ENCODE data around the gene PAQR7. TPM values are rescaled to one million over a fixed set of nuclear protein-coding genes. Genes with fewer than 3 reads are reported as not detected.

Gene PAQR7
- total RNA-seq, 1 experiment from 2014 or later = 7.9 TPM

DNA sequence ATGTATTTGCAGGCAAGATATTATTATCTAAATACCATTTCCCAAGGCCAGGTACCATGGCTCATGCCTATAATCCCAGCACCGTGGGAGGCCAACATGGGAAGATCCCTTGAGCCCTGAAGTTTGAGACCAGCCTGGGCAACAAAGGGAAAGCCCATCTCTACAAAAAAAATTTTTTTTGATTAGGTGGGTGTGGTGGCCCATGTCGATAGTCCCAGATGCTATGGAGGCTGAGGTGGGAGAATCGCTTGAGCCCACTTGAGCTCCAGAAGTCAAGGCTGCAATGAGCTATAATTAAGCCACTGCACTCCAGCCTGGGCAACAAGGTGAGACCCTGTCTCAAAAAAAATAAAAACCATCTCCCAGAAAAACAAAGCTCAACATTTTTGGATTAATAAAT, 28.5 kb upstream of the PAQR7 start:
- no peak for DNase-seq (ENCODE audit: low read depth)

DNA sequence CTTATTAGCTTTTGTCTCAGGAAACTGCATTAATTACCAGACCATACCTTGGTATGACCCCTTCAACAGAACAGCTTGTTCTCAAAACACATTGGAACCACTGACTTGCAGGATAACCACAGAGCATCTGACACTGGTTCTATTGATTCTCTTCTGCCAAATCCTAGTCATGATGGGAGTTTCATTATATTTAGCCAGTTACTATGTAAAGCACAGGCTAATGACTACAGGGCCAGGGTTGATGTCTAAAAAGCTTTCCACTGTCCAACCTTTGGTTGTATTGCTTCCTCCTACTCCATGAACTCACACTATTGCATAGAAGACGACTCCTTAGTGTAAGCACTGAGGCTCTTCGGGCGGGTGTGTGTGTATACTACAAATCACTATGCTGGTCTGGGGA, 27.0 kb upstream of the PAQR7 start:
- no peak for DNase-seq (ENCODE audit: low read depth)

DNA sequence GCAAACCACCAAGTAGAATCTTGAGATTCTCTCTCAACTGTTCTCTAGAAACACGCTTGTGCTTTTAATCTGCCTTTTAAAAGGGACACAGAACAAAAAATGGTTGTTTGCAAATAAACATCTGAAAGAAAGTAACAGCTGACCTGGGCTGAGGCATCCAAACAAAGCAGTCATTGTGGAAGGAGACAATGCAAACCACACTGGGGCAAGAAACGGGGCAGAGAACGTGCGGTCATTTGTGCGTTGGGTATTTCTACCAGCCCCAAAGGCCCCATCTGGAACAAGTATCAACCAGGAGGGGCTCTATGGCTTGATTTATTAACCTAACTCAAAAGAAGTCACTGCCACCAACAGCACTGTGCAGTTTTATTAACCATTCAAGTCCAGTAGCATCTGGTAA, 24.7 kb upstream of the PAQR7 start:
- DNase-seq (ENCODE audit: low read depth) = no peak

DNA sequence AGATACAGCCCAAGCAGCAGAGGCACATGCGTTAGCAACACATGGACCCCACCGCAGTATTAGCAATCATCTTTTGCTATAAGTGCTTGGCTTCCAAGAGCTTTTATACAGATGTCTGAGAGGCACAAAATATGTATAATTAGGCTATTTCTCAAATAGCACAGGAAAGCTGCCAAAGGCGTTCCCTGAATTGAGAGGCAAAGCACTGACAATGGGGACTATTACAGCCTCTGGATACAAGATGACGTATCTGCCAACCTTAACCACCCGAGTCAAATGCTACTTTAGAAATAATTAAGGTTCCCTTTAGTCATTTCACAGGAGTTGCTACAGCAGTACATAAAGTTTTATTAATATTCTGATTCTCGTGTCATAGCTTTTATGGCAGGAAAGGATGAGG, 24.3 kb upstream of the PAQR7 start:
- DNase-seq (ENCODE audit: low read depth) = no peak

DNA sequence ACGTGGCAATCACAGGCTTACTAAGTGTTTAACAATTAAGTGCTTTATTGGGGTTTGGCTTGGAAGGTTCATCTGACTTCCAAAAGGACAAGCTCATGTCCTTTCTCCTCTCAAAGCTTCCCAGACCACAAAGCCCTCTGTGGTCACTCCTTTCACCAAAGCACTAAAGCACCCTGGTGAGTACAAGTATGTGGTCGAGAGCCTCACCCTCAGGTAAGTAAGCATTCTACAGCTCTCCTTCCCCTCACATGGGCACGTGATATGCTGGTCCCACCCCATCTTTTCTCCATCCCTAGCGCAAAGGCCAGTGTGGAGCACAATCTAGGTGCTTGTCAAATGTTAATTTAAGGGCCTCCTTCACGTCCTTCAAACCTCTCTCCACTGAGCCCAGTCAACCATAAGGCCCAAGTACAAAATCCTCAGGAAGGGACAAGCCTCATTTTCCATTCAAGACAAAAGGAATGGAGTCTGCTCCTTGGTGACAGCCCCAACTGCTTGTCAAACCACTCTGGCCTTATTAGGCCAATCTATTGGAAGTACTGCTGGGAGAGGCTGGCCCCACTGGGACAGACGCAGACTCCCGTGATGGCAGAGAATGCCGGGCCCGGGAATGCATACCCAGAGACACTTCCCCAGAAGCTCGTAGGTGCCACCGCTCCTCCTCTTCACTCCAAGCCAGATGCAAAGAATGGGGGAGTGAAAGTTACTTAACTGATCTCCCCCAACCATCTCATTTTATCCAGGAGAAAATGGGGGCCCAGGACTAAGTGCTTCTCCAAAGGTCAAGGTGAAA, 22.9 kb upstream of the PAQR7 start:
- no peak for DNase-seq (ENCODE audit: low read depth)

DNA sequence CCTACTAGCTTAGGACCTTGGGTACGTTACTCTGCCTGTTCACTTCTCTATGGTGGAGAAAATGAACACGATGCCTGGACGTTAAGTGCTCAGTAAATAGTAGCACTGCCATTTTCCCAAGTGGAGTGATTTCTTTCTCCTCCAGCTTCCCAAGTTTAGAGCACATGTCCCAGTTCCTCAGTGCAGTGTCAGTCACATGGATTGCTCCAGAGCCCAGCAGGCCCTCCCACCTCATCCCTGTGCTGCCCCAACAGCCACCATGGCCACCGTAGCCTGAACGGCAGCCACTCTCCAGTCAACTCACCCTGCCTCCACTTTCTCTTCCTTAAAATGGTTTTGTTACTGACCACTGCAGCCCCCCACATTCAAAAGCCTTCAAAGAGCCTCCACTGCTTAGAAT, 22.2 kb upstream of the PAQR7 start:
- no peak for DNase-seq (ENCODE audit: low read depth)

DNA sequence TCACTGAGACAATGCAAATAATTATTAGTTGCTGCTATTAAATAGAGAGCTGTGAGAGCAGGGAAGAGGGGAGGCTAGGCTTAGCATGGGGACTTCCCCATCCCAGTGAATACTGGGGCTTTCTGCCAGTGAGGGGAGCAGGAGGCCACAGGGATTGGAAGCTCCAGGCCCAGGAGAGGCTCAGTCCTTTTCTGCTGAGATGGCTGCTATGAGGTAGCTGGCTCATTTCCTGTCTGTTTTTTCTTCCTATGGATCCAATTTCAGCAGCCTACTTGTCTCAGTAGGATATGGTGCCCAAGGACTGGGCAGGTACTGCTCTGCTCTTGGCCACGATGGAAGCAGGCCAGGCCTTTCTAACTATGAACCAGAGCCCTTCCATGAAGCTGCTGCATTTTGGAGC, 20.8 kb upstream of the PAQR7 start:
- peak; percentile 75 for DNase-seq (ENCODE audit: low read depth)

DNA sequence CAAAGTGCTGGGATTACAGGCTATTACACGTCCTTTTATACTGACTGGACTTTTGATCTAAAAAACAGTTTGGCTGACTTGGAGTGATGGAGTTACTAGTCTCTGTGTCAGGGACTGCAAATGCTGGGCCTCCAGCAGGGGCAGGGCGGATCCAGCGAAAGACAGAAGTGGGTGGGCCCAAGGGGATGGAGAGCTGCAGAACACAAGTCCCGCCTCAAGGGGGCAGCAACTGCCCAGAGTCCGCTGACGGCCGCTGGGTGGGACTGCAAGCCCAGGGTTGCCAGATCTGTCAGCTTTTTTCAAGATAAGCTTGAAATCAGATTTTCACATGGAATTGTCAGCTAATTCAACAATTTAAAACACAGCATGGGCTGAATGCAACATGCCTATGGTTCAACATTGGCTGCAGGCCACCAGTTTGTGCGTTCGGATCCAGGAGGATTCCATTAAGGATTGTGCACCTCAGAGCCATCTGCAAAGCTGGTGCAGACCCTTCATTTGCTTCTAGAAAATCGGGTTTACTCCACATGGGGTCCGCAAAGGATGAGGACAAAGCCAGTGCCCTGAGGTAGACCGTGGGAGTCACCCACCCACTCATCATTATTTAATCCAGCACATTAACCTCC, 20.0 kb upstream of the PAQR7 start:
- DNase-seq (ENCODE audit: low read depth) = peak; percentile 93

DNA sequence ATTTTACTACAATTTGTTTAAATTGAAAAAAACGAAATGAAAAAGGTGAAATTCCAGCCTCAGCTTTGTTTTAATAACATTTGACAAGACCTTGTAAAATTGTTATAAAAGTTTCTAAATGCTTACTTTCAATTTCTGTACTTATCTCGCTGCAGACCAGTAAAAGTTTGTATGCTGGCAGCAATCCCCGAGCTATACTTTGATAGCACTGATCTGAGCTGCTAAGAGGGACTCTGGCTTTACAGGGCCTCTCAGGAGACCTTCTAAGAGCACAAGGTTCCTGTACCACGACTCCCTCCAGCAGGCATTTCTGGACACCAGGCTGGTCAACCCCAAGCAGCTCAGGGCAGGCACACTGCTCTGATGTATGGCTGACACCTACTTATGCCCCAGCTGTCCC, 17.6 kb upstream of the PAQR7 start:
- no peak for DNase-seq (ENCODE audit: low read depth)

DNA sequence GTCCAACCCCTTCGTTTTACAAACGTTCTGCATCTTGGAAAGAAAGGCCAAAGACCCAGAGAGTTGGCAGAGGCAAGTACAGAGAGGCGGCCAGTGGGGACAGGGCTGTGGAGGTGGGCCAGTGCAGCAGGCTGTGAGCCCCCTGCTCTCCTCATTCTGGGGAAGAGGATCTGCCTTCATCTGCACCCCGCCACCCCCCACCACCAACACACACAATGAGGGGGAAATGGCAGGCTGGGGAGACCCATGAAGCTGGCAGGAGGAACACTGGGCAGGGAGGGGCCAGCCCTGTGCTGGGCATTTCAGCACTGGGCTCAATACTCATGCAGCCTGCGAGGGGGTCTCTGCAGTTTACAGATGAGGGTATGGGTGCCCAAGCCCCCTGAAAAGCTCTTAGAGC, 16.1 kb upstream of the PAQR7 start:
- DNase-seq (ENCODE audit: low read depth) = no peak

DNA sequence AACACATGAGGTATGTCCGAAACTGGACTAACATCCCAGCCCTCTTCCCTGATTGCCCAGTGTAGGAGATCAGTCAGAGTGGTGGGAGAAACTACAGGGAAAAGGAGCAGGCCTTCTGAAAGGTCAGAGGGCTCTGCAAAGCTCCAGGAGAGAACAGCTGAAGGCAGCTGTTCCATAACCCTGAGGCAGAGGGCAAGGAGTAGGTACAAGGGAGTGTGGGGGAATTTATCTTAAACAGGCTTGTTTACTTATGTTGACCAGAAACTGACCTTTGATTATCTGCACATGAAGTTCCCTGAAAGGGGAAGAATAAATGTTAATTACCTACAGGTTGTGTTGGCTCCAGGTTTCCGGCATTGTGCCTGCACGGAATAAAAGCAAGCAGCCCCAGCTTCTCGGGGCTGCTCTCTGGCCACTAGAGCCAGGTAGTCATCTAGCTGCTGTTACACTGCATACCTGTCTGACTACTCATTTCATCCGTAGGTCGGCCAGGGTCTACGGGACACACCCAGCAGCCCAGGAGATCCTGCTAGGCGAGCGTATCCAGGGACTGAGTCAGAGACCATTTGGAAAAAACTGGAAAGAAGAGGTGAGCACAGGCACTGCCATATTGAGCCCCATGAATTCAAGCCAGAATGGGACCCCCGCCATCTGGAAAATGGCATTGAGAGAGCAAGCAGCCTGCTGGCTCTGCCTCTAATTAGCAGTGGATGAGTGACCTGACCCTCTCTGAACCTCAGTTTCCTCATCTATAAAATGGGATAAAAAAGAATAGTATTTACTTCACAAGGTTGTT, 14.9 kb upstream of the PAQR7 start:
- DNase-seq (ENCODE audit: low read depth) = peak; percentile 78

DNA sequence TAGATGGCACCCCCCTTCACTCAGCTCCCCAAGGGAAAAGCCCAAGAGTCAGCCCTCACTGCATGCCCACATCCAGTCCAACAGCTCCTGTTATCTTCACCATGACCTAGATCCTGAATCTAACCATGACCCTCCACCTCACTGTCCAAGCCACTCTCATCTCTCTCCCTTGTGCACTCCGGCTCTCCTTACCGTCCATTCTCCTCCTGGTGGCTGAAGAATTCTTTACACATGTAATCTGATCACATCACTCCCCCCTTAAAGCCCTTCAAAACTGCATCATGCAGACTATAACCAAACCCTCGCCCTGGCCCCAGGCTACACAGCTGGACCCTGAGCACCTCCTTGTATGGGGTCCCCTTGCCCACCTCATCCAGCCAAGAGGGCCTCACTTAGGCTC, 14.0 kb upstream of the PAQR7 start:
- no peak for DNase-seq (ENCODE audit: low read depth)

DNA sequence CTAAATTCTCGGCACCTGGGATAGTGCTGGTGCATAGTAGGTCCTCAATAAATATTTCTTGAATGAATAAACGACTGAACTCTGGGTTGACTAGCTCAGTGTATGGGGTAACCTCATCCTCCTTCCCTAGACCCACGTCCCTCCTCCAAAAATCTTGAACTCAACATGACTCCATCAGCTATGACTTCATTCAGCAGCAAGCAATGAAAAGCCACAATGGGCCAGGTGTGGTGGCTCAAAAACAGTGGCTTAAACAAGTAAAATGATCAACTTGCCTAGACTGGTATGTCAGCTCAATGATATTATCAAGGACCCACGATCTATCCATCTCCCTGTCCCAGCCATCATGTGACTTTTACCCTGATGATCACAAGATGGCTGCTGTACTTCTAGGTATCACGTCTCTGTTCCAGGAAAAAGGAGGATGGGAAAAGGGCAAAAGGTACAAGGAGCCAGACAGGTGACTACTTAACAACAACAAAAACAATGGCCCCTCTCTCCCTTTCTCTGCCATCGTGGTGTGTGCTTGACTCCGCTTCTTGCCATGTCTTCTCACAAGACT, 13.0 kb upstream of the PAQR7 start:
- DNase-seq (ENCODE audit: low read depth) = no peak

DNA sequence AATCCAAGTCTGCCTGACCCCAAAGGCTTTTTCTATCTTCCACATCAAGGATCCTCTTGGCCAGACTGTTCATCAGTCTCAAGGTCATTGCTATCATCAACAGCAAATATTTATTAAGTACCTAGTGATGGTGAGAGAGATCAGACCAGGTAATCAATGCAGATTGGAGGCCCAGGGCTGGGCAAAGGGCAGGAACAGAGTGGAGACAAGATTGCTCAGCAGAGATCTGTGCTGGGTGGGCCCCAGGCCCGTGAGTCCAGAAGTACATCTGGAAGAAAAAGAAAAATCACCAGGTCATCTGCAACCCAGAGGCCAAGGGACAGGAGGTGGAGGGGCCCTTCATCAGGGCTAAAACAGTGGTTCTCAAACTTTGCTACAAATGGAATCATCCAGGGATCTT, 10.1 kb upstream of the PAQR7 start:
- no peak for DNase-seq (ENCODE audit: low read depth)

DNA sequence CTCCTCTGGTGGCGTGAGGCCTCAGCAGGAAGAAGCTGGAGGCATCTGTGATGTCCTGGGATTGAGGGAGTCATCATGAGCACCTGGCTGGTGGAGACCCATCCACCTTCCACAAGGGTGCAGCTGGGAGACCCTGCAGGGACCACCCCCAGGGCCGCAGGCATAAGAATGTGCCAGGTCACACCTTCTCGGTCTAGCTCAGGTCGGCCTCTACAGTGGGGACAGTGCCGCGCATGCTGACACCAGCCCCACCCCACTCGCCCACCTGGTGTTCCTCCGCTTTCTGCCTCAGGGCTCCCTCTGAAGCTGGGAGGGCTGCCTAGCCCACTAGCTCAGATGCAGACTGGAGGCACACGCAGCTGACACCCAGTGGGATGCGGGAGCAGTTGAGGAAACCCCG, 5.8 kb upstream of the PAQR7 start:
- DNase-seq (ENCODE audit: low read depth) = no peak

DNA sequence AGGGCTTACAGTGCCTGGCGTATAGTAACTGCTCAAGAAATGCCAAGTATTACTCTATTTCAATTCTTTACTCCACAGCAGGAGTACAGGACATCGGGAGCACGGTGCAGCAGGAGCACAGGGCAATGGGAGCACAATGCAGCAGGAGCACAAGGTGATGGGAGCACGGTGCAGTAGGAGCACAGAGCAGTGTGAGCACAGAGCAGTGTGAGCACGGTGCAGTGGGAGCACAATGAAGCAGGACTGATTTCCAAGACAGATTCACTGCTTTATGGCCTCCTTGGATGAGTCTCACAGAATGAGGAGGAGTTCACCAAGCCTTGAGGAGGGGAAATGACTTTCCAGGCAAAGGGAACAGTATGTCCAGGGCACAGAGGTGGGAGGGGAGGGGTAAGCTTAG, 5.0 kb upstream of the PAQR7 start:
- DNase-seq (ENCODE audit: low read depth) = no peak

DNA sequence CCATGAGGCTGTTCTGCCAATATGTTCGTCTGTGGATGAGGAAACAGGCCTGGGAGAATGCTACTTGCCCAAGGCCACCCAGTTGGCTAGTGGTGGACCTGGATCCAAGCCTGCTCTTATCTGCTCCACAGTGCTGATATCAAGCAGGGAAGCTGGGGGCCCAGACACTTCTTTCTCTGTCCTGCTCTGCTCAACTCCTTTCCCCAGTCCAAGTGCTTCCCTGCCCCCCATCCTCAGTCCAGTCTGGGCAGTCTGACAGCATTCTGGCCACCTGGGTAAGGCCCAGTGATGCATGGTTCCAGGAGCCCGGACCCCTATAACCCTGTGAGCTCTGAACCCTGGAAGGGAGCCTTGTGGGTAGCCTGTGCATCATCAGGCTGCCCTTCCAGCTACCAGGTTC, 4.2 kb upstream of the PAQR7 start:
- no peak for DNase-seq (ENCODE audit: low read depth)

DNA sequence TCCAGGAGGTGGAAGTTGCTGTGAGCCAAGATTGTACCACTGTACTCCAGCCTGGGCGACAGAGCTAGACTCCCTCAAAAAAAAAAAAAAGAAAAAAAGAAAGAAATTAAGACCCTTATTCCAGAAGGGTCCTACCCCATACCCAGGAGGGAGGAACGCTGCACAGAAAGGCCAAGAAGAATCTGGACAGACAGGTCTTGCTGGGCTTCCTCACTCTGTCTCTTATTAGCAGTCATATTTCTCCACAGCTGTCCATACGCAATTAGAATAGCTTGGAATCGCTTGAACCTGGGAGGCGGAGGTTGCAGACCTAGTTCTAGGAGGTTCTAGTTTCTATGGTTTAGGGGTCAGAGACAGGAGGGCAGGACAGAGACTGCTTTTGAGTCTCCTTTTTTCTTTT, 3.2 kb upstream of the PAQR7 start:
- DNase-seq (ENCODE audit: low read depth) = no peak

DNA sequence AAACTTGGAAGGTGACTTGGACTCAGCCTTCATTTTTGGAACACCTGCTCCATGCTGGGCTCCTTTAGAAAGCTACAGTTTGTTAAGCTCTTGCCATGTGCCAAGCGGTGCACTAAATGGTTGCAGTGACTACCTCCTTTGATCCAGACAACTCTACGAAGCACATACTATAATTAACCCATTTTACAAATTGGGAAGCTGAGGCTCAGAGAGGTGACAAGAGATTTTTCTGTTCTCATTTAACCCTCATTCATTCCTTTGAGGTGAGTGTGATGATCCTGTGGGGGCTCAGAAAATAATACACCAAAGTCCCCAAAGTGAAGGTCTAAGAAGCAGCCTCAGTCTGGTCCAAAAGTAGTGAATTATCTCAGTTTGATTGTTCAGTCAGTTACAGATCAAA, 1.6 kb upstream of the PAQR7 start:
- DNase-seq (ENCODE audit: low read depth) = no peak

DNA sequence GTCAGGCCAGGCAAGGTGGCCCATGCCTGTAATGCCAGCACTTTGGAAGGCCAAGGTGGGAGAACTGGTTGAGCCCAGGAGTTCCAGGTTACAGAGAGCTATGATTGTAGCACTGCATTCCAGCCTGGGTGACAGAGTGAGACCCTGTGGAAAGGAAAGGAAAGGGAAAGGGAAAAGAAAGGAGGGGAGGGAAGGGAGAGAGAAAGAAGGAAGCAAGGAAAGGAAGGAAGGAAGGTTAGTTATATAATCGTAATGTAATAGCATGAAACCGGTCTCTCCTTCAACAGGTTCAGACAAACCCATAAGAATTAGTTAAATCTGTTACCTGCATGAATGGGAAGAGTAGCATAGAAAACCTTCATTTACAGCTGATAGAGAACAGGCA, 1.2 kb upstream of the PAQR7 start:
- no peak for DNase-seq (ENCODE audit: low read depth)

DNA sequence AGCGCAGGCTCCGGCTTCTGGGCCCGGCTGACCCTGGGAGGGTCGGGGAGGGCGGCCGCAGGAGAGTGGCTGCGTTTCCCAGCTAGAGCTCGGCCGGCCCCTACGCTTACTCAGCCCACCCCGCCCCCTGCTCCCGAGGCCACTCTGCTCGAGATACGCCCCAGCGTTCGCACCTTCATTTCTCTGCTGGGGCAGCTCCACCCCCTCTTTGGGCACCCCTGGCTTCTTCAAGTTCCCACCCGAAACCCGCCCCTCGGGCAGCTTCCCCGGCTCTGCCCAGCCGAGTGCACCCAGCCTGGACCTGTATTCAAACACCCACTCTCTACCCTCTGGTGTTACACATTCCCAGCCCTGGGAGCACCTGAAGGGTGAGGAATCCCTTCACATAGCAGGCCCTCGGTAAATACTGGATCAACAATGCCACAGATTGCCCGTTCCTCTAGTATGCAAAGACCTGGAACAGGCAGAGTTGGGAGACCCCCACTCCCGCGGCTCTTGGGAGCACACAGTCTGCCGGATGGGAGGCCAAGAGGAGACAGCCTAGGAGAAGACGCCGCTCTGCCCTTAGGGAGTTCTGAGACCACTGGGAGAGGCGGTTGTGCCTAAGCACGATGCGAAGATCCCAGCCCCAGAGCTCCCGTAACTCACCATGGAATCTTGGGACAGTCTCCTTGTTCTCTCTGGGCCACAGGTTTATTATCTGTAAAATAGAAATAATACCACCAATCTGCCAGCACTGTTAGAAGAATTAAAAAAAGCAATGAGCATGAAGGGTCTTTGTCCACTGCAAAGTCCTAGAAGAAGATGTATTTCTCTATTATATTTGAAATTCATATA, 566 bp upstream of the PAQR7 start:
- no peak for DNase-seq (ENCODE audit: low read depth)

DNA sequence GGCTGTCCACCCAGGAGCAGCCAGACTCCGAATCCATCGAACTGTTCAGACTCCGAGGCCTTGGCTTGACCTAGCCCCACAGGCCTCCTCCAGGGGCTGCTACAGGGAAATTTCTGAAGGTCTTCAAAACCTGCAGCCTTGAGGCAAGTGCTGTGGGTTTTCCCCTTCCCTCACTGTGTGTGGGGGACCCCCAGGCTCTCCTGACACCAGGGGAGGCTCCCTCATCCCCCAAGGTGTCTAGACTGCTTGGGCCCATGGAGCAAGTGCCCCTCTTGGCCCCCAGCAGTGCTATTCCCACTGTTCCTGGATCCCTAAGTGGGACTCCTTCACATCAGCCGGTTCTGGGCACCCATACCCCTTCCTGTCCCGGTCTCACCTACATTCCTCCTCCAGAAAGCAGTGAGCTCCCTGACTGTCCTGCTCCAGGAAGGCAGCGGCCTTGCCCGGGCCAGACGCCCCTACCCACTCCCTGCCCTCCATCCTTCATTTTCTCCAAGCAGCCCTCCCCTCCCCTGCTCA, 814 bp downstream of the PAQR7 start:
- no peak for DNase-seq (ENCODE audit: low read depth)

Measured in Daoy (cell line).